CD4-positive, alpha-beta T cell treated with Interleukin-1 beta for 1 hour (primary cell): ENCODE measurements around the gene ADAM19.
A peak's percentile ranks its signal among the peaks of the same experiment; 100 is the strongest.

ENCODE experiments used
- DNase-seq, 2 donors: peaks; one replicate each; pipeline ENCODE4 v3.0.0-alpha.2; 2020 to 2022

Gene ADAM19

DNA sequence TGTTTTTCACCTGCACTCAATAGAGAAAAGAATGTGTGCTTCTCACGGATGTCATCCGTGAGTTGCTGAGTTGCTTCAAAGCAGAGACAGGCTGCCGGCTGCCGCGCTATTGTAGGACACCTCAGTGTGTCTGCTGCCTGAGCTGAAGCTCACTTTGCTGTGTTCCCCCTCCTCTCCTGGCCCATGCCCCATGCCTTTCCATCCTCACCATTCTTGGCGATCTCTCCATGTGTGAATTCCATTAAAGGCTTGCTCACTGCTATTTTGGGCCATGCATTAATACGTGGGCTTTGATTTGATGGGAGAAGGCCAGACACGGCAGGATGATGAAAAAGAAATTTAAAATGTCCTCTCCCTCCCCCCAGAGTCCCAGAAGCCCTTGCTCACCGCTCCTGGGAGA, 14.5 kb downstream of the ADAM19 start:
- DNase-seq = no peak

DNA sequence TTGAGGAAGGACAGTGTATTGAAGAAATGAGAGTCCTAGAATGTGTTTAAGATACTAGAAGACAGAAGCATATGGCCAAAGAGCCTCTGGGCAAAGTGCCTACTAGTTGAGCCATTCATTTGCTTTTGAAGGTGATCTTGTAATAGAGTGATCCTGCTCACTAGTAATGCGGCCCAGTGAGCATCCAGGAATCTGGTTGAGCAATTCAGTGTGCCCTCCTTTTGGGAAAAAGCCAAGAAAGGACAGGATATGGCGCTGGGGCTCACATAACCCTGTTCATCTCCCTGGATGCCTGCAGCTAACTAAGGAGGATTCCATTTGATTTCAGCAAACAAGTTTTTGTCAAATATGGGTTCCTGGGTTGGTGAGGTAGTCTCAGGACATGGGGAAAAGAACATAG, 16.3 kb downstream of the ADAM19 start:
- no peak for DNase-seq

DNA sequence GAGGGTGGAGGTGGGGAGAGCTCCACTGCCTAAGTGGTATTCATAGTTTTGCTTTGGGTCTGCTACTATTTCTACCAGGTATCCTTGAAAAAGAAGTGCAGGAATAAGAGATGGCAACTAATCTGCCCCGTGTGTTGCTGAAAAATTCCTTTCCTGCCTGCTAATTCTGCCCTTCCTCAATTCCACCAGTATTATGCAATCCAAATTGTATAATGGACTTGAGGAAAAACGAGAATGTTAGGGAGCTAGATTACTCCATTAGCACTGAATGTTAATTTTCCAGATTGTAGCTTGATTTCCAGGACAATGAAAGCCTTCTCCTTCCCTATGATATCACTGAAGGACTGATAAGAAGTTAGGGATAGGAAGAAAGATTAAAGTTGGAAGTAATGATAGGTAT, 16.9 kb downstream of the ADAM19 start:
- no peak for DNase-seq

DNA sequence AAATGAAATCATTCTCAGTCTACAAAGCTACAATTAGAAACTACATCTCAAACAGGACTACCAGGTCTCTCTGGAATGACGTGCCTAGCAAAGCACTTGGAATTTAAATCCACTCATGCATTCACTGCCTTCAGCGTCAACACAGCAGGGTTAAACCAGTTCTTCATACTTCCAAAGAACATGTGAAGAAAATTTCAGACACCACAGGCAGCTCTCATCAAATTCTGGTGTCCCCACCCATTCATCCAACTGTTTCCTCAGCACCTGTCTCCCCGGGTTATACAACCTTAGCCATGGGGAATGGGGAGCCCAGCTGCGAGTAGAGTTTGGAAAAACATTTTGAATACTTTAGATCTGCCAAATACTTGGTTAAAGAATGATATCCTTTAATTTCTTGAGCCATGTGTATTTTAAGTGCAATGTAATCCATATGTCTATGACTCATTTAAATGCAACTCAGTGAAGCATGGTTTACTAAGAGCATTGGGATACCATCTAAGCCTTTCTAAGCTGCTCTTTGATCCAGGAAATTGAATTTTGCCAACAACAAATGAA, 17.5 kb downstream of the ADAM19 start:
- no peak for DNase-seq

DNA sequence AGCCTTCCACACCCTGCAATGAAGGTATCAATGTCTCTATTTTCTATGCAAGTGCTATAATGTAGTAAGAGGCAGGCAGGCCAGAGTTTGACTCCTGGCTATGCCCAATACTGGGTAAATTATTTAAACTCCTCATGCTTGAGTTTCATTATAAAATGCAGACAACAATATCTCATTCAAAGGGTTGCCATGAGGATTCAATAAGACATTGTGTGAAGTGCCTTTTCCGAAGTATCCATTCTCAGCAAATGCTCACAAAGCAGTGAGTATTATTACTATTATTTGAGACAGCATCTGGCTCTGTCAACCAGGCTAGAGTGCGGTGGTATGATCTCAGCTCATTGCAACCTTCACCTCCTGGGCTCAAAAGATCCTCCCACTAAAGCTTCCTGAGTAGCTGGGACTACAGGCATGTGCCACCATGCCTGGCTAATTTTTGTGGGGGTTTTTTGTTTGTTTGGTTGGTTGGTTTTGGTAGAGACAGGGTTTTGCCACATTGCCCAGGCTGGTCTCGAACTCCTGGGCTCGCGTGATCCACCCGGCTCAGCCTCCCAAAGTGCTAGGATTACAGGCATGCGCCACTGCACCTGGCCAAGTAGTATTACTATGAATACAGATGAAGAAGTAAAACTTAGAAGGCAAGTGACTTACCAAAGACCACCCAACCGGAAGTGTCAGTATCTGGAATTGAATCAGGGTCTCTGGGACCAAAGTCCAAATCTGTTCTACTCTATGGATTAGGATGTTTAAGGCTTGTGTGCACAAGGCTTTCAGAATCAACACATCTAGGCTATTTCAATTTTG, 18.8 kb downstream of the ADAM19 start:
- no peak for DNase-seq

DNA sequence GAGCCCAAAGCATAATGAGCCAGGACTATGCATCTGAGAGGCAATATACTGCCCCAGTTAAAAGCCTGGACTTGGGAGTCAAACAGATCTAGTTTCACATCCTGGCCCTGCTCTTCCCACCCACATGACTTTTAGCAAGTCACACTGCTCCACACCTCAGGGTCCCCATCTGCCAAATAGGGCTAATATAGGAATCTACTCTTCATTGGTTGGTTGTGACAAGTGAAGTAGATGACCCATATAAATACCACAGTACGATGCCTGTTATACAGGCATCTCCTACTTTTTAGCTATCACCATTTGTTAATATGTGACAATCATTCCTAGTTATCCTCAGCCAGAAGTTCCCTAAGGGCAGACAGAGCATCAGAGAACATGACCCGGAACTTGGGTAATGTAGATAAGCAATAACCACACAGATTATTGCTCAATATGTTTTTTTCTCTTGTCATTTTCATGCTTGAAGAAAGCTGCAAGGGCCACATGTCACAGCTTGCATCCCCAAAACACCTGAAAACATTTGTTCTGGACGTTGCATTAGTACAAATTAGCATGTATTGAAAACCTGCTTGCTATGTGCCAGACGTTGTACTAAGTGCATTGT, 20.4 kb downstream of the ADAM19 start:
- DNase-seq = no peak

DNA sequence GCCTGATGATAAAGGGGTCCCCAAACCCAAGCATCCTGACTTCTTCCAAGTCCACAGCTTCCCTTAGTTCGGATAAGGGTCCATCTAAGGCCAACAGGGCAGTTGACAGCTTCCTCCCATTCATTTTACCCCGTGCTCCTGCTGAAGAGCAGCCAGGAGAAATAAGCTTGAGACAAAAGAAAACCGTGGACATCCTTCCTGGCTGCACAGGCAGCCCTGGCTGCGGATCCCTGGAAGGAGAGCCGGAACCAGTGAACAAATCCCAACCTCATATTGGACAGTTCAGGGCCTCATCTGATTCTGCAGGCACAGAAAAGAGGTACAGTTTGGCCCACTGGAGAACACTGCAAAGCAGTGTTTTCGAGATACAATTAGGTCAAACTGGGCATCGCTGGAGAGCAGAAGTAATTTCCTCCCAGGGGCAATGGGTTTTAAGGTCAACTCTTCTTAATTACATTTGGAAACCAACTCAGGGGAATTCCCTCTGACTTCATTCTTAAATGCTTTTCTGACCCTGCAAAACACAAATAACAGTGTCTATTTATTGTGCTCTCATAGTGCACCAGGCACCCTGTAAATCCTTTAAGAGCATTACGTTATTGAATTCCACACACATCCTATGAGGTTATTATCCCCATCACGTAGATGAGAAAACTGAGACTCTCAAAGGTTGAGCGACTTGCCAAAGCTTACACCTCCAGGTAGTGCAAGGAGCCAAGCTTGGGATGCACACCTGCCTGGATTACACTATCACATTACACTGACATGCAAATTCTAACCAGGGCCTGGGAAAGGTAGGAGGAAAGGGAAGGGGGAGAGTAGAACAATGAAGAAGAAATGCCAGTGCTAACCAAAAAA, 21.2 kb downstream of the ADAM19 start:
- no peak for DNase-seq

DNA sequence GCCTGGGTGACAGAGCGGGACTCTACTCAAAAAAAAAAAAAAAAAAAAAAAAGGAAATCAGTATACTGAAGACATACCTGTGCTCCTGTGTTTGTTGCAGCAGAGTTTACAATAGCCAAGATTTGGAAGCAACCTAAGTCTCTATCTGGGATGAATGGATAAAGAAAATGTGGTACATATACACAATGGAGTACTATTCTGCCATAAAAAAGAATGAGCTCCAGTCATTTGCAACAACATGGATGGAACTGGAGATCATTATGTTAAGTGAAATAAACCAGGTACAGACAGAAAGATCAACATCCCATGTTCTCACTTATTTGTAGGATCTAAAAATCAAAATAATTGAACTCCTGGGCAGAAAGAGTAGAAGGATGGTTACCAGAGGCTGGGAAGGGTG, 22.9 kb downstream of the ADAM19 start:
- no peak for DNase-seq

DNA sequence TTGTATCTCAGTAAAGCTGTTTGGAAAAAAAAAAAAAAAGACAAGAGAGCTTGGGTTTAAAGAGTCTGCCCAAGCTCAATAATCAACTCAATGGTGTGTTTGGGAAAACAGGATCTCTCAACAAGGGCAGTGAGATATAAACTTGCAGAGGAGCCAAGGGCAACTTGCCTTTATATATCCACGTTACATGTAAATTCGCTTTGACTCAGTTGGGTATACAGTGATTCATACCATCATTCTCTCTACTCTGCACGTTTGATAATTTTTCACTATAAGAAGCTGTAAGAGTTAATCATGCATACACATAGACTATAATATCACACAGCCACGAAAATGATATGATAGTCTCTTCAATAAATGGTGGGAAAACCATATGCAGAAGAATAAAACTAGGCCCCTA, 24.9 kb downstream of the ADAM19 start:
- DNase-seq = no peak

DNA sequence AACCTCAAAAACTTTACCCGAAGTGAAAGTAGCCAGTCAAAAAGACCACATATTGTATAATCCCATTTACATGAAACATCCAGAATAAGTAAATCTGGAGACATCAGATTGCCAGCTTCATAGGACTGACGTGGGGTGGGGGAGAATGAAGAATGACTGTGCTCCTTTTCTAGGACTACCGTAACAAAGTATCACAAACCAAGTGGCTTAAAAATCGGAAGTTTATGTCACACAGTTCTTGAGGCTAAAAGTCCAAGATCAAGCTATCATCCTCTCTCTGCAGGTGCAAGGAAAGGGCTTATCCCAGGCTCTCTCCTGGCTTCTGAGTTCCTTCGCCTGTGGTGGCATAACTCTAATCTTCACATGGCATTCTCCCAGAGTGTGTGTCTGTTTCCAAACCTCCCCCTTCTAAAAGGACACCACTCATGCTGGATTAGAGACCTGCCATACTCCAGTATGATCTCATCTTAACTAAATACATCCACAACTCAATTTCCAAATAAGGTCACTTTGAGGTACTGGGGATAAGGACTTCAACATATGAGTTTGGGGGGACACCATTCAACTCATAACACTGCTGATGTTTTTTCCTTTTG, 25.5 kb downstream of the ADAM19 start:
- DNase-seq = no peak

DNA sequence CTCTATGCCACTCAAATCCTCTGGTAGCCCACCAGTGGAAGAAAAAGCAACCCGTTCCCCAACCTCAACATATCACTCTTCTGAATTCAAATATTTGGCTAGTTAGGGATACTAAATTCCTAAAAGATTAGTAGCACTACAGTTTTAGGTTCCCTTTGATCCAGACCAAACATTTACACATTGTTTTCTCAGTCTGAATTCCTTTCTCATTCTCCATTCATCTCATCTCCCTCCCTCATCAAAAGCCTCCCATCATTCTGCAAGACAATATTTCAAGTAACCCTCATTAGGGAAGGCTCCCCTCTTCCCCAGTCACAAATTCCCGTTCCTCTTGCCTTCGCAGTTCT, 26.3 kb downstream of the ADAM19 start:
- DNase-seq = no peak

DNA sequence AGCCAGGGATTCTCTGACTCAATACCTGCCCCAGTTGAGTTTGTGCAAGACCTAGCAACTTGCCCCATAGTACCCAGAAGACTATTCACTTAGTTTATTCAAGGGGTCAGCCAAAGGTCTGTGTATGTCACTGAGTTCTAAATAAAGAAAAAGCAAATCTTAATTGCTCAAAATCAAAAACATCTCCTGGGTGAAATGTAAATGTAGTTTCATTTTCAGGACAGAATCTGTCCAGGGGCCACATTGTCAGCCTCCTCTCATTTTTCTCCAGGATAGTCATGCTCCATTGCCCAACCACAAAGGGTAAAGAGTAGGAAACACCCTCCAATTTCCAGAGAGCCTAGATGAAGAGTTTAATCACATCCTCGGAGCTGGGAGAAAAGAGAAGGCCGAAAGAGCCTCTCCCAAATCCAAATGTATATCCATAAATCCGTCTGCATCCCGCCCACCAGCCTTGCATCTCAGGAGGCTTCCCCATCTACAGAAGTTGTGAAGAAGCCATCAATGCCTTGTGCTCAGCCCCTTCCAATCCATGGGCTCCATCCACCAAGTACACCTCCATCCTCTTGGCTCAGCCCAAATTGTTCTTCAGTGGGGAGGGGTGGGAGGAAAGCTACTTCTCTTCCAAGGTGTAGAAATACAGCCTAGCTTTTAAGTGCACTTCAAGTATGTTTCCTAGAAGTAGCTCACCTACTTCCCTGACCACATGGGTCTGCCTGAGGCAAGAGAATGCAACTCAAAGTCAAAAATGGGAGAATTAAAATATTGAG, 26.9 kb downstream of the ADAM19 start:
- DNase-seq = no peak

DNA sequence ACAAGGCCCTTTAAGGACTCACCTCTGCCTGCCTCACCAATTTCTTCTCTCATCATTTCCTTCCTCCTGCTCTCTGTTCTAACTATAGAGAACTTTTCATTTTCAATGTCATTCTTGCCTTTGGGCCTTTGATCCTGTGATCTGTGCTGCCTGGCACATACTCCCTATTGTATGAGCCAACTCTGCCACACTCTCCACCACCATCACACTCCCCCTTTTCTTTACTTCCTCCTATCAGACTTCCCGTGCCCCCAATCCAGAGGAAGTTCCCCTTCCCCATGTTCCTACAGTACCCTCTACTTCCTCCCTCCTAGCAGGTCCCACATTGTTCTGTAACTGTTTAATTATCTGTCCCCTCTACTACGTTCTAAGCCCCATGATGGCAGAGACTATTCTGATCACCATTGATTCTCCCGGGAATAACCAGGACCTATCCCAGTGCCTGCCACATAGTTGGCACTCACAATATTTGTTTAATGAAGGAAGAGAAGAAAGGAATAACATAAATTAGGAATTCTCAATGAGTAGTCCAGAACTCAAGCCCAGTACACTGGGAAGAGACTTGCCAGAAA, 27.5 kb downstream of the ADAM19 start:
- no peak for DNase-seq

DNA sequence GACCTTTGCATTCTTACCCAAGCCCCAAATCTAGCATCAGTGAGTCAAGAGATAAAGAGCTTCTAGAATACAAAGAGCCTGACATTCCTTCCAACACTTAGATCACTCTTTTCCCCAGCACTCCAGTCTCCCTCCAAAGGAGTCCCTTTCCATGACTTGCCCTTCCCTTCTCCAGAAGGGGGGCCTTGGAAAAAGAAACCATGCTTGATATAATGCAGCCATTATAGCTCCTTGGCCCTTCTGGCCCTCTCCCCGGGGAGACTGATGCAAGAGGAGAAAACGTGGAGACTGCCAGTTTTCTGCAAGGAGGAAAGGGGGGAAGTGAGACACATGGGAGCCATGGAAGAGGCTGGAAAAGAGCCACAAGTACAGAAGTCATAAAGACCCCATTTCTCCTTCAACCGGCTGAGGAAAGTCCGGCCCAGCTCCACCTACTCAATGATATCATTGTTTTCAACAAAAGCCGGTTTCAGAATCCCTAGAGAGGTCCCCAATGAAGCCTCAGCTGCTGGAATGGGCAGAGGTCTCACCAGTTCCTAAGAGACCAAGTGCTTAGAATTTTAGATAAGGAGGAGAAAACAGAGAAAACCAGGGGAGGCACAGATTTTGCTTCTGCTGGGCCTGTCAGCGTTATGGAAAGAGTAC, 29.0 kb downstream of the ADAM19 start:
- no peak for DNase-seq

DNA sequence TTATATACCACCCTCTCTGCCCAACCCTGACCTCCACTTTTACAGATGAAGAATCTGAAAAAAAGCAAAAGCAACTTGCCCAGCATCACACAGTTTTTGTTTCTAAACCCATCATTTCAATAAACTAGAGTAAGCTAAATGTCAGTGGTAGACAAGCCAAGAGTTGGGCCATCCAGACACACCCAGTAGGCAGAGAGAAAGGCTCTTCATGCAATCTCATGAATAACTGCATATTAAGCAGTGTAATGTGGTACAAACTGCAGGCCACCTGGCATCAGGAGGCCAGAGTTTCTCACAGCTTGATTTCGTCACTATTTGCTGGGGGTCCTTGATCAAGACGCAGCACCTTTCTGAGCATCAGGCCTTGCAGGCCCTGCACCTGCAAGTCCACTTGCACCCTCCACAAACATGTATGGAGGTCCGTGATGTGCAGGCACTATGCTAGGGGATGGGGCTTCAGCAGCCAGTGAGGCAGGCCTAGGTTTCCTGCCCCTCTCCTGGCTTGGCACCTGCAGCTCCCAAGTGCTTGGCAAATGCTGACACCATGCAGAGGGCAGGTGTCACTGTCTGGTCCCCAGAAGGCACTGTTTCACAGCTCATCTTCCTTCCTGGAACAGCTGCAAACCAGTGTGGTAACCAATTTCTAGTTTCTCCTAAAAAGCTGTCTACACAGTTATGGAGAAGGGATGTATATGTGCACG, 29.8 kb downstream of the ADAM19 start:
- no peak for DNase-seq

DNA sequence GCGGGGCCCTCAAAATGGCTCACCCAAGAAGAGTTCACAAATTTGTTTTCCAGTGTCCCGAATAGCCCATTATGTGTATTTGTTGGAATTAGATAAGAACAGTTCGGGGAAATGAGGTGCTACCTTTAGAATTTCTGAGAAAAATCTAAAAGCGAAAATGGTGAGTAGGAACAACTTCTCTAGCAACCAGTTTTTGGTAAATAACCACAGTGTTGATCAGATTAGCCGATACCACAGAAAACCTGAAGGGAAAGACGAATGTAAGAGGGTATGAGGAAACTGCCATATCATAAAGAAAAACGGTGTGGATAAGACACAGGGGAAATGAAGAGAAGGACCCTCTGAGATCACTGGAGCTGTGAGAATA, 31.0 kb downstream of the ADAM19 start:
- peak in 1 of 2 donors; percentile 53 for DNase-seq

DNA sequence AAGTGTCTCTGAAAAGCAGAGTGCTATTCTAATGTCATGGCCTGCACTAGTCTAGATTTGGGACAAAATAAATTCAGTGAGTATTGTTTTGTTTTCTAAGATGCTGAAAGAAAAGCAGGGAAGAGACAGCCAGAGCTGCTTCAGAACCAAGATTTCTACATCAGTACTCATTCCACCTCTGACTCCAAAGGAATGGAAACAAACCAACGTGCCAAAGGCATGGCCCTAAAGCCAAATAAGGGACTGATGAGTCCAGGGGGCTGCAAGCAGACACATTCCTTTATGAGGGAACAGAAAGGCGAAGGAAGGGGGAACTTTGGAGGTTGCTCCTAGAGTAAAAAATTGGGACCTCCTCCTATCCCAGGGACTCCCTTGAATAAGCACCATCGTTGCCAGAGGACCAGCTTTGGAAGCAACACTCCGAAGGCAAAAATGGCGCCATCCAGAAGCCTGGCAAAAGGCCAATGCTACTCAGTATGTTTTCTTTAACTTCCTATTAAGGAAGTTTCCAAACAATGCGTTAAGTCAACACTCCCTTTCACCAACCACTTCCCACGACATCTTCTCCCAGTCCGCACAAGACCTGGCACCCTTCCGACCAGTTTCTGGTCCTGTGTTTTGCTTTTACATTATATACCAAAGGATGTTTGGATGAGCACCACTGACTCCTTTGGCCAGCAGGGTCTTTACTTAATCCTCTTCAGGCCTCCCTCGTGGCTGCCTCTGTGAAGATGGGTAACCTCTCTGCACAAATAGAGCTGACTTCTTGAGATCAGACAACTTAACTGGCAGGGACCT, 31.6 kb downstream of the ADAM19 start:
- no peak for DNase-seq

DNA sequence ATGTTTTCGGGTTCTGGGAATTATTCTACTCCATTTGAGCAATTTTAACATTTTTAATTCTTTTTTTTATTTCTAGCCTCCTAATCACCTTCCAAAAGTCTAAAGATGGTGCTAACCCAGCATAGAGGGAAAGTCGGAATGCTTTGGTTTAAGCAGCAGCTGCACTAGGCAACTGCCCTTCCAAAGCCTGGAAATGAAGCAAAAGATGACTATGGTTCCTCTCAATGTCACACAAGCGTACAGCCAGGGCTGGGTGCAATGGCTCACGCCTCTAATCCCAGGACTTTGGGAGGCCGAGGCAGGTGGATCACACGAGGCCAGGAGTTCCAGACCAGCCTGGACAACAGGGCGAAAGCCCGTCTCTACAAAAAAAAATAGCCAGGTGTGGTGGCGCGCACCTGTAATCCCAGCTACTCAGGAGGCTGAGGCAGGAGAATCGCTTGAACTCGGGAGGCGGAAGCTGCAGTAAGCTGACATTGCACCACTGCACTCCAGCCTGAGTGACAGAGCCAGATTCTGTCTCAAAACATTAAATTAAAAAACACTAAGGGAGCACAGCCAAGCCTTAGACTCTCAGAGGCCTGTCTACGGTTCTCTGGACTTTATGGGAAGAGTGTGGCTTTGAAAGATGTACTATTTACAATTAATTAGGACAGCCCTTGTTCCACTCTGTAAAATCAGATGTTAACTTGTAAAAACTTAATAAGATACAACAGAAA, 33.1 kb downstream of the ADAM19 start:
- no peak for DNase-seq

DNA sequence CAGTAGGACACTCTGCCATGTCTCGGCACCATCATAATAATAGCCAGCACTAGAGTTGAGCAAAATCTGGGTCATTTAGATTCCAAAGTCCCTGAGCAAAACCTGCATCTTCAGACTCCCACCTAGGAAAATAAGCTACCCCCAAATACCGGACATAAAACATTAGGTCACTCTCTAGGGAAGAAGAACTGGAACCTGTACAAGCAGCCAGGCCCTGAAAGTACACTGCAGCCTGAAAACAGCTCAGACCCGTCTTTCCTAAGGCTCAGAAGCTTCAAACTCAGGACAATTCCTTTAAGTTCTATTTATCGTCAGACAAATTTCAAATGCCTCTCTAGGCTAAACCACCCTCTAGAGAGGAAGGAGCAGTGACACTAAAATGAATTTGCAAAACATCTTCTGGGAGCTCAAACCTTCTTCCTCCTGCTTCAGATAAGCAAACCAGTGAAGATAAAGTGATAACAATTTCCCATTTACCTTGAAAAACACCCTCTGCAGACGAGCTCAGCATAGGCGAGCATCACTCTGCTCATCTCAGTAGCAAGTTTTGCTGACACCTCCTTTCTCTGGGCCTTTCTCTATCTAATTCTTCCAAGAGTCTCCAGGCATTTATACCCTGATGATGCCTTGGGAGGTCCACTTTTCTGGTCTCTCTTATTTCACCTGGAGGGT, 34.0 kb downstream of the ADAM19 start:
- peak in 1 of 2 donors; percentile 41 for DNase-seq
